Keratinocyte (primary cell): ENCODE results near the gene HDLBP.

Source experiments
- EZH2 ChIP-seq: IDR thresholded peaks from one replicate; pipeline ENCODE4 v1.6.1; 2012; ENCODE audit warnings: inconsistent platforms, mild to moderate bottlenecking, low read length, moderate library complexity
- TF ChIP-seq, protein P1 (sequence below), 3 experiments: IDR thresholded peaks in 1 of 3; conservative IDR thresholded peaks in 1 of 3; optimal IDR thresholded peaks in 1 of 3; 2 replicates in 2 of 3; 3 replicates in 1 of 3; pipeline versions ENCODE3 to v1.5.1; 2011; ENCODE audit warnings: low read length in 3 of 3, mild to moderate bottlenecking in 3 of 3, moderate library complexity in 2 of 3, control low read depth in 1 of 3, inconsistent platforms in 1 of 3; ENCODE audit not compliant: insufficient read depth in 2 of 3; ENCODE audit errors: extremely low read depth in 1 of 3

DNA sequence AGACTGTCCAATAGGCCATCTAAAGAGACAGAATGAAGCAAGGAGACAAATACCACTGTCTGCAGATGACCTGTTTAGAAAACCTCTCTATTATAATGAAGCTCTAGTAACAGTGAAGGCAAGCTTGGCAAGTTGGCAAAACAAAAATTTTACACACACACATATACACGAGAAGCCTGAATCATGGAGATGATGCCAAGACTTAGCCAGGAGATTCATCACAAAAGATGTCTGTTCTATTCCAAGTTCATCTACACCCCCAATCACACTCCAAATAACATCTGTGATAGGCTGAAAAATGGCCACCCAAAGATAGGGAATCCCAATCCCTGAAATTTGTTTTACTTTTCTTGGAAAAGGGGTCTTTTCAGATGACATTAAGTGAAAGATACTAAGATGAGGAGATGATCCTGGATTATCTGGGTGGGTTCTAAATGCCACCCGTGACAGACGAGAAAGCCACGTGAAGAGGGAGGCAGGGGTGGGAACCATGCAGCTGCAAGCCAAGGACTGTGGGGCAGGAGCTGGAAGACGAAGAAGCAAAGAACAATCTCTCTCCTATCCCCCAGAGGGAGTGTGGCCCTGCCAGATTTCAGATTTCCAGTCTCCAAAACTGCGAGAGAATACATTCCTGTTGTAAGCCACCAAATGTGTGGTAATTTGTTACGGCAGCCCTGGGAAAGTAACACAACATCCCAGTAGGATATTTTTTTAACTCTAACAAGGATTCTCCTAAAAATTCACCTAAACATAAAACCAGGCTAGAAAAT lies 20.0 kb downstream of the HDLBP start:
- TF ChIP-seq, protein P1, sequence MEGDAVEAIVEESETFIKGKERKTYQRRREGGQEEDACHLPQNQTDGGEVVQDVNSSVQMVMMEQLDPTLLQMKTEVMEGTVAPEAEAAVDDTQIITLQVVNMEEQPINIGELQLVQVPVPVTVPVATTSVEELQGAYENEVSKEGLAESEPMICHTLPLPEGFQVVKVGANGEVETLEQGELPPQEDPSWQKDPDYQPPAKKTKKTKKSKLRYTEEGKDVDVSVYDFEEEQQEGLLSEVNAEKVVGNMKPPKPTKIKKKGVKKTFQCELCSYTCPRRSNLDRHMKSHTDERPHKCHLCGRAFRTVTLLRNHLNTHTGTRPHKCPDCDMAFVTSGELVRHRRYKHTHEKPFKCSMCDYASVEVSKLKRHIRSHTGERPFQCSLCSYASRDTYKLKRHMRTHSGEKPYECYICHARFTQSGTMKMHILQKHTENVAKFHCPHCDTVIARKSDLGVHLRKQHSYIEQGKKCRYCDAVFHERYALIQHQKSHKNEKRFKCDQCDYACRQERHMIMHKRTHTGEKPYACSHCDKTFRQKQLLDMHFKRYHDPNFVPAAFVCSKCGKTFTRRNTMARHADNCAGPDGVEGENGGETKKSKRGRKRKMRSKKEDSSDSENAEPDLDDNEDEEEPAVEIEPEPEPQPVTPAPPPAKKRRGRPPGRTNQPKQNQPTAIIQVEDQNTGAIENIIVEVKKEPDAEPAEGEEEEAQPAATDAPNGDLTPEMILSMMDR (optimal IDR thresholded peaks at IDR 0.05 in 1 of 3, IDR thresholded peaks at IDR 0.05 in 1 of 3, conservative IDR thresholded peaks at IDR 0.05 in 1 of 3; ENCODE audit: extremely low read depth in 1 of 3, insufficient read depth in 2 of 3, low read length in 3 of 3): no peak
- TF ChIP-seq EZH2: no peak
